ENCODE results near the gene CTNNBL1.
"Not testable (repeated sequence)": the region's sequence is repeated elsewhere in the genome, so short reads cannot be mapped to it uniquely, and the experiment has no call there.

CTNNBL1 gene

DNA sequence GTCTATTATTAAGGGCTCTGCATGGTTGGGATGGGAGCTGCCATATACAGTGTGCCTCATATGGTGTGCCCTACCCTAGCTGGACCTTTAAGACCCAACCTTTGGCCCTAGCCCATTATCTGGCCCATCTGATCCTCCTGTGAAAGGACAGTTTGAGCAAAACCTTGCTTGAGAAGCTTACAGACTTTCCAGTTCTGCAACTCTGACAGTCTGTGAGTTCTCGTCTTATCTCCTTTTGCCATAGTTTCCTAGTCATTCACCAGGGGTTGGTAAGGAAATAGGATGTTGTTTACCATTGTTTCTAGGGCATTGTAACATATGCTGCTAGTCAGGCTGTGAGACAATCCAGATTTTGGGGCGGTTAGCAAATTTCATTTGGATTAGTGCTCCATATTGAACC, 17.2 kb downstream of the CTNNBL1 start:
- DNase-seq = peak in 1 of 4 experiments; percentile 36

DNA sequence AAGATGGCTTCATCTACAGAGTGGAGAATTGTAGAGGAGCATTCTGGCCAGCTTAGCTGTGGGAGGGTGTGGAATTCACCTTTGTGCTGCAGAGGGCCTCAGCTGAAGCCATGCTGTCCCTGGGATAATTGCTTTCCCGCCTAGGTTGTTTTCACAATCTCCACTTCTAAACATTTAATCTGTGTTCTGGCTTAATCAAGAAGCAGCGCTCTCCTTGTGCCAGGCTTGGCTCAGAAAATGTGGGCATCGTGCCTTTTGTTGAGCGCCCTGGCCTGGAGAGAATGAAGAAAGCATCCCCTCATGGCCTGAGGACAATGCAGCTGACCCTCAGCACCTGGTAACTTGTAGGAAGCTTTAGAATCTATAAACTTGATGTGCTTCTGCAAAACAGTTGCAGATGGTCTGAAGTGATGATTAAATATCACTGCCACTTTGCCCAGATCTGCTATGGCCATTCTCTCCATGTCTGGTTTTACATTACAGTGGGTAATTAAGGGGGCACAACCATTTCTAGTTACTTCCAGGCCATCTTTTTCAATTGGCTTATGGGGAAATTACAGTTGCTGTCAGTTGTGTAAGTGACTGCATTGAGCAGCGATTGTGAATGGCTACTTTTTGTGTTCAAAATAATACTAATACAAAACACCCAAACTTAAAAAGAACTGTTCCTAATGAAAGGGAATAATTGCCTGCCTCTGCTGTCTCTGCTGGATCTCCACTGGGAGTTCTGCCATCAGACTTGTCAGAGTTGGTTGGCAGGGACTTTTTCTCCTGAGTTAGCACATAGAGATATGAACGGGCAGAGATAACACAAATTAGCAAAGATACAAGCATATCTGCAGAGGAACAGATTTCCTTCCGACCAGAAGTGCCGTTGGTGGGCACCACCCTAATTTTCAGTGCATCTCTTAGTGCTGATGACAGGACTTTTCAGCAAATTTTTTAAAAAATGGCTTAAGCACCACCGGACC, 18.4 kb downstream of the CTNNBL1 start:
- DNase-seq = no peak

DNA sequence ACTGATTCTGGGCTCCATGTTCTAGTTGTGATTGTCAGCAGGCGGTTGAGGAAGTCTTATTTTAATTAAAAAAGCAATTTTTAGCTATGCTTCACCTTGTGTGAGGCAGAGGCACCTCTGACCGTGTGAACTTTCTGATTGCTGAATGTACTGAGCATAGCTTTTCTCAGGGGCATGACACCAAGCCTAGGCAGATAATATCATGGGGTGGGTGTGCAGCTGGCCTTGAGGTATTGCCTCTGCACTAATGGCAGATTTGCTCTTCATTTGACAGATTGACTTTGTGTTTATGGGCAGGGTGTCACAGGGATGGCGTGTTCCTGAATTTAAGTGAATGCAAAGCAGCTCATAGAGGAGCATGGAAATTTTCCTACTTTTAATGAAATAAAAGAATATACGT, 19.6 kb downstream of the CTNNBL1 start:
- DNase-seq = no peak

DNA sequence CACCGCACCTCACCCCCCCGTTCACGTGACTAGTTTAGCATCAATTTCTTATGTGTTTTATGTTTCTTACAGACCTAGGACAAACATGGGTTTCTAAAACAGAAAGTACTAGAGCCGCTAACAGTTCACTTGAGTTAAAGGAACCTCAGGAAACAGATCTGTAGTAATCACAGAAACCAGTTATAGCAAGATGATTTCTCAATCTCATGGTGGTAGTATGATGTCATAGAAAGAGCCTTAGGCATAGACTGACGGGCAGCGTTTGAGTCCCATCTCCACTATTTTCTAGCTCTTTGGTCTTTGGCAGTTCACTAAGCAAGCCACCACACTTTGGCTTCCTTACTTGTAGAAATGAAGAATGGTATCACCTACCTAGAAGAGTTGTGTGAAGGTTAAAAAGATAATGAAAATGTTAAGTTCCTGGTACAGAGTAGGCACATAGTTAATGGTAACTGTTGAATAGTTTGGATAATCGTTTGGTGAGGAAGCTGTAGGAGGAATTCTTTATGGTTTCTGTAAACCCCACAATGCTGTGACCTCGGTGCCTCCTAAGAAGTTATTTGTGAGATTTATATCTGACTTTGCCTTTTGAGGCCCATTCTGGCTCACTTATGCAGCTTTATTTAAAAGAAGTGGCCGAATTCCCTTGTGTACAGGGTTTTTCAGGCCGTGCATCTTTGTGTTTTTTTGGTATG, 21.3 kb downstream of the CTNNBL1 start:
- DNase-seq = peak; percentile 47 to 88 (median 68)

DNA sequence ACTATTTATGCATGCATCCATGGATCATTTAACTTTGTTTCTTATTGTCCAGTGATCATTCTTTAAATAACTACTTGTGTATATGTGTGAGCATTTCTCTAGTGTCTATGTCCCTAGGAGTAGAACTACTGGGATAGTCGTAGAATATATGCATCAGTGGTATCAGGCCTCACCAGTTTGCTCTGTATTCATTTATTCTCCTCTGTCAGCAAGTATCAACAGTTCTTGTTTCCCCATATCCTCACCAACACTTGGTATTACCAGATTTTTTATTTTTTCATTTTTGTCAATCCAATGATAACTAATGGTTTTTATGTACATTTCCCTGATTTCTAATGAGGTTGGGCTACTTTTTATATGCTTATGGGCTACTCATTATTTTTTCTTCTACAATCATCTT, 27.9 kb downstream of the CTNNBL1 start:
- no peak for DNase-seq

DNA sequence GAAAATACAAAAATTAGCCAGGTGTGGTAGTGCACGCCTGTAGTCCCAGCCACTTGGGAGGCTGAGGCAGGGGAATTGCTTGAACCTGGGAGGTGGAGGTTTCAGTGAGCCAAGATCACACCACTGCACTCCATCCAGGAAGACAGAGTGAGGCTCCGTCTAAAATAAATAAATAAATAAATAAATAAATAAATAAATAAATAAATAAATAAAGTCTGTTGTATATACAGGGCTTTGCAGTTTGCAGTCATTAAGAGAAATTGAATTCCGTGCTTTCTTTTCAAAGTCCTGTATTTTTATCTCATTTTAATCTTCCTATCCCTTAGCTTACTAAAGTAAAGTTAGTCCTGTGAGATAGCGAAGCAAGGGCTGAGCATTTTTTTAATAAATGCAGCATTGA, 28.5 kb downstream of the CTNNBL1 start:
- not testable (repeated sequence) for DNase-seq

DNA sequence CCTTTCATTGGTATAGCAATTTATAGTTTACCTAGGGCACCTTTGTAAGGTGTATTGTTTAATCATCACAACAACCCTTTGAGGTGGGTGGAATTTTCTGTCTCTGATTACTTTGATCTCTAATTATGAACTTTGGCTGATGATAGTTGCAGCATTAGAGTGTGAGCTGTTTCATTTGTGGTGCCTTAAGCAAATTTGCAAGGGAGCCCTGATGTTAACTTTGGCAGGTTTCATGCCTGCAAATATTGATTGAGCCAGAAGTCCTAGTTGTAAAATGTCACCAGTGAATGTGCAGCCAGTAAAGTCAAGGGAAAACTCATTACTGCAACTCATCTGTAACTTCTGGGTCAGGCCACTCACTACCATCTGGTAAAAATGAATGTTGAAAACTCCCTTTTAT, 29.8 kb downstream of the CTNNBL1 start:
- DNase-seq = no peak

DNA sequence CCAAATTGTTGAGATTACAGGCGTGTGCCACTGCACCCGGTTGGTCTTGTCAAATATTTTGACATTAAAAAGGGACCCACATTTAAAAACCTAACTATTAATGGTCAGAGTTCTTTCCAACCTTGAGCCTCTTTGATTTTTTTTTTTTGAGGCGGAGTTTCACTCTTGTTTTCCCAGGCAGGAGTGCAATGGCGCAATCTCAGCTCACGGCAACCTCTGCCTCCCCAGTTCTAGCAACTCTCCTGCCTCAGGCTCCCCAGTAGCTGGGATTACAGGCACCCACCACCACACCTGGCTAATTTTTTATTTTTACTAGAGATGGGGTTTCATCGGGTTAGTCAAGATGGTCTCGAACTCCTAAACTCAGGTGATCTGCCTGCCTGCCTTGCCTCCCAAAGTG, 31.3 kb downstream of the CTNNBL1 start:
- no peak for DNase-seq

DNA sequence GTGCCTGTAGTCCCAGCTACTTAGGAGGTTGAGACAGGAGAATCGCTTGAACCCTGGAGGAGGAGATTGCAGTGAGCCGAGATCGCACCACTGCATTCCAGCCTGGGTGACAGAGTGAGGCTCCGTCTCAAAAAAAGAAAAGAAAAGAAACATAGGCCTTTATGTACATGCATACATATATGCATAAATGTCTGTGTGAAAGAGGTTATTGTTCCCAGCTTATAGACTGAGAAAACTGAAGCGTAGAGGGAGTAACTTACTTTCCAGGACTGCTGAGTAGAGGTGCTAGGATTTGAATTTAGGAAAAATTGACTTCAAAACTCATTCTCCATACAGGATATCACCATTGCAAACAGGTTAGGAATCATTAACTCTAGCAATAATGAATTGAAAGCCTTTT, 32.0 kb downstream of the CTNNBL1 start:
- no peak for DNase-seq

DNA sequence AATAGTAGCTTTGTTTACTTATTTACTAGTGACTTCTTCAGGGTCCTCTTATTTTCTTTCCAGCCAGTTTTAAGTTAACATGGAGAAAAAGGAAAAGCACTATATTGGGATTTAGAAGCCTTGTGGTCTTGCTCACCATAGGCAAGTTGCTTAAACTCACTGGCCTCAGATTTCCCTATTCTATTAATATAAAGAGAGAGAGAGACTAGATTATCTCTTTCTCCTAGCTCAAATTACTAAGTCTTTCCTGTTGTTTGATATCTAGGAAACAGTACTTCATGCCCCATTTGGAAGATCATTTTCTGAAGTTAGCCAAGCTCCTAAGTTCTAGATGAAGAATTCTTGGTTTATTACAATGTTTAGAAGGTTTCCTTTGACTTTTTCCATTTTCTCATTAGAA, 32.5 kb downstream of the CTNNBL1 start:
- no peak for DNase-seq

DNA sequence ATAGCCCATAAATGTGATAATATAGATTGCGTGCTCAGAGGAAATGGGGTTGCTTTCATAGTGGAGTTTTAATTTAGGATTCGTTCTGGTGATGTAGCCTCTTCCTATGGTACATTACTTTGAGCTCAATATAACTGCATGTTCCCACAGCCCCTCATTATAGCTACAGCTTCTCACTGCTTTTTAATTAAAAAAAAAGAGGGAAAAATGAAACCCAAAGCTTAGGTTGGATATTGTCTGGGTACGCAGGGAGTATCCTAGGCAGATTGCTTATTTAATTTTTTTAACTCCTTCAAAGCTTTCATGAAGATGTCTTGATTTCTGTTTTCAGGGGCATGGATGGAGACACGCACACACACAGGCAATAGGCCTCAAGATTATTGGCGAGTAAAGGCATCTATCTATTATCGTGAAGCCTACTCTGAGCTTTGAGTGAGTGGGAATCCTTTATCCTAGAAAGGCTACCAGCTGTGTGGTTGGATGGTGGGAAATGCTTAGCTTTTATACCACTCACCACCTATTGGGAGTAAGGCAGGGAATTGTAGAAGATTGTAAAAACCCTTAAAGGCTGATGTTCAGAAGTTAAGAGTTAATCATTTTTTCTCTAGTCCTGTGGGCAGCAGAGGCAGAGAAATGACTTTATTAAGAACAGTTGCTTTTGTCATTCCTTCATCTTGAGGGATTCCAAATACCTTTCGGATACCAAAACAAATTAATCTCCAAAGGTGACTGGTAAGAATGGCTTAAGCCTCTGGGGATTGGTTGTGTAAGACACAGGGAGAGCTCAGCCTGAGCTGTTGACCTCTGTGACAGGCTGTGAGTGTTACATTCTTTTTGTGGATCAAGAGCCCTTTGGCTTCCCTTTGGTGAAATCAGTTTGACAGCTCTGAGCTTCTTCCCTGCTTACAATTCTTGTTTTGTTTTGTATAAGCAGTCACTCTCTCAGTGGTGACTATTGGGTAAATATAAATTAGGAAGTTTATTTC, 33.4 kb downstream of the CTNNBL1 start:
- DNase-seq = peak; percentile 19 to 48 (median 38)

DNA sequence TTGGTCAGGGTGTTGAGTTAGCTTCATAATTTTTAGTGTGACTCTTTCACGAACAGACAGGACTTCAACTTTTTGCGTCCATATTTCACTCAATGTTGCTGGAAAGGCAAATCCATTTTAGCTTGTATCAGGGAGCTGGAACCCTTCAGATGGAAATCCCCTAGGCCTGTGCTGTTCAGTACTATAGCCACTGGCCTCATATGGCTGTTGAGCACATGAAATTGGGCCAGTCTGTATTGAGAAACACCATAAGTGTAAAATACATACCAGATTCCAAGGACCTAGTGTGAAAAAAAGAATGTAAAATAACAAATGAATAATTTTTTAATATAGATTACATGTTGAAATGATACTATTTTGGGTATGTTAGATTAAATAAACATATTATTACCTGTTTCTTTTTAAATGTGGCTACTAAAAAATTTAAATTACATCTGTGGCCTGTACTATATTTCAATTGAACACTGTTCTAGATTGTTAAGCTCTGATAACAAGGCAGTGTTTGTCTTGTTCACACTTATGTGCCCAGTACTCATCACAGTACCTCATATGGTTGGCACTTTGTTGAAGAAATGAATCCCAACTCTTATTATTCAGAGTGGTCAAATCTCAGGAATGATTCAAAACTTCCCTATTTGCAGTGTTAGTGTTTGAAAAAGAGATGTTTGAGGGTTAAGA, 34.3 kb downstream of the CTNNBL1 start:
- DNase-seq = no peak

DNA sequence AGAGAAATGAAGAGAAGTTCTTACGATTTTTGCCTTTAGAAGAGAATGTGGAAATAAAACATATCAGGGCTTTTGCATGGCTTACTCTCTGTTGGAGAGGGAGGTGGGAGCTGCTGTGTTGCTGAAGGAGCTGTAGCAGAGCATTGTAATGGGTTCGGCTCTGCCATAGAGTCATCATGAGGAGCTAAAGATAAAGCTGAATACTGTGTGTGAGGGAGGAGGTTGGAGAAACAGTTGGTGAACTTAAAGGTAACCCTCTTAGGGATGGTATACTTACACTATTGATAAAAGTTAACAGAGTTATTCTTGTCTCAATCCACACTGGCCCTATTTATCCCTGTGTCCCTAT, 34.8 kb downstream of the CTNNBL1 start:
- no peak for DNase-seq

DNA sequence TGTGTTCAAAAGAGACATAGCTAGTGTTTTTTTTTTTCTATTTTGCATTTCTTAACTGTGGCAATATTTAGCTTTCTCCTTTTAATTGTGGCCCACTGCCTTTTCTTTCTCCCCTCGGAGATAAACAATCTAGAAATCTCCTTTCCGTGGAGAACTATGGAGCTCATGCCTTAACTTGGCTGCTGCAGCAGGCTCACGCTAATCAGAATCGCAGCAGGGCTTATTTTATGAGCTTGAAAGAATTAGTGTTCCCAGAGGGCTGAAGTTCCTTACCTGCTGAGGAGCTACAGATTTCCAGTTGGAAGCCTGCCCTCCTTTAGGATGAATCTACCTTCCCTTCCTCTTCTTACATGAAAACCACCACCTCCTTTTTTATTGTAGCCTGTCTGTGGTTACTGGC, 35.6 kb downstream of the CTNNBL1 start:
- no peak for DNase-seq

DNA sequence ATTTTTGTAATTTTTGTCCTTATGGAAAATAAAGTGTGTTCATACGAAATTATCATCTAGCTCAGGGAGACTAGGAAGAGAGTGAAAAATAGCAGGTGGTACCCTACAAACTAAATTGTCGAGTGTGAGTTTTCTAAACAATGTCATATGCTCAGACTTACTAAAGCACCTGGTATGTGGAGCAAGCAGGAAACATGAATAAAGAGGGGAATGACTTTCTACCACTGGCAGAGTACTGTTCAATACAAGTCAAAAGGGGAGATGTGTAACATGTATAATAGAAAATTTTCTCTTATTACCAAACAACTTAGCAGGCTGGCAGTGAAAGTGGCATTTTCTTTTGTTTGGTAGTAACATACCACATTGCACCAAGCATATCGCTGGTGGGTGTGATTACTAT, 36.1 kb downstream of the CTNNBL1 start:
- DNase-seq = no peak

DNA sequence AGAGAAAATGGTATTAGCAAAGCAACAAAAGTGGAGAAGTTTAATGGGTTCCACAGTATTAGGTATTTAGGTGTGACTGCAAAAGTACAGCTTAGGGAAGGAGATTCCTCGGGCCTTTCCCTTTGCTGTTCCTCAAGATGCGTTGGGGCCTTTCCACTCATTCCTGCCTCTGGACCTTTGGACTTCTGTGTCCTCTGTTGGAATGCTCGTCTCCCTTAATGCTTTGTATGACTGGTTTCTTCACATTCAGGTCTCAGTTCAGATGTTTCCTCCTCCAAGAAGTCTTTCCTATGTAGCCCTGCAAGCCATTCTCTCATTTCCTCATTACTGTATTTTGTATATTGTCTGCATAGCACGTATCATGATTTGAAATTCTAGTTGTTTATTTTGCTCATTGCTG, 39.6 kb downstream of the CTNNBL1 start:
- DNase-seq = no peak

DNA sequence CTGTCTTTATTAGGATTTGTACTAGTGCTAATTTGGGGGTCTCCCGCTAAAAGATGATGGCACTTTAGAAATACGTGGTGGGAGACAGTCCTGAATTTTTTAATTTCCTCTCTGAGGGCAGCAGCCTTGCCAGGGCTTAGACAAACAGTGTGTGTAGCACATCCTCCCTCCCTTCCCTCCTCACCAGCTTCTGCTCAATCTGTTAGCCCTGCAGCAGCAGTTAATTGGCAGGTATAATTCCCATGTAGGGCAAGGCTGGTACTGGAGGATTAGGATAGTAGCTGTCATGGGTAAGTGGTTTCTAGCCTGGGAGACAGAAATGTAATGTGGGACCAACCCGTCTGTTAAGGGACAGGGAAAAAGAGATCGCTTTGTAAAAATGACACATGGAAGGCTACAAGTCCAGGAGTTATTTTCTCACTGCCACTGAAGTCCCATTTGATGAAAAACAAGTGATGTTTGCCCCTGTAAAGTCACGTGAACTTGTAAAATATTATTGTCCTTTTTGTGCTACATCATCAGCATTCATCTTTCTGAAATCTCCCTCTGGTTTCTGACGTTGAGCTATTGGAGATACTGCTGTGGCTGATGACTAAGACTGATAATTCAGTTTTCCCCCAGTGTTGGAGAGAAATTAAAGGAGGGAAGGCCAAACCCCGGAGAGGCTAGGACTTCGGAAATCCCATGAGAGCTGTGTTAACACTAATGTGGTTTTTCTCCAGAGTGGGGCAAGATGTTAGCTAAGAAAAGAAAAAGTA, 40.6 kb downstream of the CTNNBL1 start:
- no peak for DNase-seq

DNA sequence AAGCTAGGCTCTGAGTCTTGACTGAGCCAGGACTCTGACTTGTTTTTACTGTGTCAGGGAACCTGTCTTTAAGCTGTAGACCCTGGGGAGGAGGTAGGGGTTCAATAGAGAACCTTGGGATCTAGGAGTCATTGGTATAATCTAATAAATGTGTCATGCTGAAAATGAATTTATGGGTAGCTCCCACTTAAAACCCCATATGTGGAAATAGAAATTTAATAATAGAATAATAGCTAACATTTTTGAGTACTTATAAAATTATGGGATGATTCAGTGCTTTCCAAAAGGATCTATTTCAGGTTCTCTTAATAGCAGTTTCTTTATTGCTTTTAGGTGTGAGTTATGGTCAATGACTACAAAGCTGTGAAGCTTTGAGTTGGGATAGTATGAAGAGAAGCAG, 41.7 kb downstream of the CTNNBL1 start:
- no peak for DNase-seq

DNA sequence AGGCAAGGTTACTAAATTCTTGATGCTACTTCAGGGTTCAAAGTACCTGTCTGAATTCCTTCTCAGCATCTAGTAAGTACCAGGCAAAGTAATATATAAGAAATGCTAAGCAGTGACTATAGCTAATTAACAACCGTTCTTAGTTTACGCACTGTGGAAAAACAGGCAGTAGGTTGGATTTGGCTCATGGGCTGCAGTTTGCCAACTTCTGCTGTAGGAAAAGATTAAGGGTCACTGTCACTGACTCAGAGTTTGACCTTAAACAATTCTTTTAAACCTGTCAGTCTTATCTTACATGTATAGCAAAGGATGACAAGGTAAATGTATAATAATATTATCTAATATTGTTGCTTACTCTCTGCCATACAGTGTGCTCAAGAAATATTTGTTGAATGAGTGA, 42.3 kb downstream of the CTNNBL1 start:
- no peak for DNase-seq

DNA sequence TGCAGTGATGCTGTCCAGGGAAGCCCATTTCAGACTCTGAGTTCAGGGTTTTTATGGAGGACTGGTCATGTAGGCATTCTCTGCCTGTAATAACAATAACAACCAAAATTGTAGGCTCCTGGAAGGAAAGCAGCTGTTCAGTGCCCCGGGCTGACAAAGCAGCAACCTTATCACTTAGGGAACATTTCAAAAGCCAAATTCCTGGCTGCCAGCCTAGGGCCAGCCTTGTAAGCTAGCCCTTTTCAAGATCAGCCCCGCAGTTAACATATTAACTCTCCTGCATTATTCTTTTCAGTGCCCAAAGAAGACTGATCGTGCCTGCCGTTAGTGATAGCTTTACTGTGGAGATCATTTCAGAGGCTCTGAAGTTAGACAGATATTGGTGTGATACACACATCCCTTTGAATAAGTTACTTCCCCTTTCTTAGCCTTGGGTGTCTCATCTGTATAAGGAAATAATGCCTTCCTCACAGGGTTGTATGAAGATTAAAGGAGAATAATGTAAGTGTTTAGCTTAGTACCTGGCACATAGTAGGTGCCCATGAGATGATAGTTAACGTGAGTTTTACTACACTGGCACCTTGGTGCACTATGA, 44.1 kb downstream of the CTNNBL1 start:
- peak in 2 of 4 experiments; percentile 6 to 30 for DNase-seq

DNA sequence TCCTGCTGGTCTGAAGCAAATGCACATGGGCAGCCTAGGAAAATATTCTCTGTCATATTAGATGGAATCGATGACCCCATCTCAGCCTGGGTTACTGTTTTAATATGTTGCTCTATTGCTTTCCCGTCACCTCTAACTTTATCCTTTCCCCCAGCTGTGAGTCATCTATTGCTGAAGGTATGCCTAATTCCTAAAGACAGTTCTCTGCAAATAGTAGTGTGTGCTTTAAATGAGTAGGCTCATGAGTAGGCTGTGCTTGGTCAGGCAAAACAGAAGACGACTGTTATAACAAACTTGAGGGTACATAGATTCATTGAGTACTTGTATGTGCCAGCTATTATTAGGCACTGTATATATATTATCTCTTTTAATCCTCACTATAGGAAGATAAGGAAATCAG, 47.2 kb downstream of the CTNNBL1 start:
- DNase-seq = no peak
